IMR-90 (cell line): Measurements from ENCODE around the gene PSME3. TPM values are rescaled to one million over a fixed set of nuclear protein-coding genes. Genes with fewer than 3 reads are reported as not detected.
"Not testable (repeated sequence)": the region's sequence is repeated elsewhere in the genome, so short reads cannot be mapped to it uniquely, and the experiment has no call there.

Source experiments
- ATAC-seq: fragments of 200-7000 bp; cut with Tn5 transposase; 2 replicates; pipeline ENCODE4 v1.9.1; 2020; ENCODE audit warnings: low read depth, mild to moderate bottlenecking, moderate library complexity
- BruUV-seq: library from RNA; stranded (reverse); fragments of 400-500 nt; replicated peaks from 2 replicates; lab custom pipeline; 2021; lab: Mats Ljungman, UMichigan
- CTCF ChIA-PET: fragments of 300-600 bp; formaldehyde crosslinking; extraction: SDS; loops from one replicate; lab custom pipeline; 2021; ENCODE audit warnings: antibody characterized with exemption; lab: Yijun Ruan, JAX
- POLR2A ChIA-PET: fragments of 300-600 bp; sonication (Branson Sonifier 250); formaldehyde crosslinking; loops from one replicate; lab custom pipeline; 2022; ENCODE audit warnings: antibody characterized with exemption; ENCODE audit not compliant: unreplicated experiment; lab: Charles Lee
- DNase-seq: peaks from one replicate; pipeline ENCODE4 v3.0.0; 2013
- H2AFZ ChIP-seq: replicated peaks from 2 replicates; pipeline ENCODE3; 2013; ENCODE audit warnings: low read length, mild to moderate bottlenecking; ENCODE audit not compliant: poor library complexity
- H2AK5ac ChIP-seq: 2 replicates; pipeline ENCODE4 v1.6.1; 2013; ENCODE audit warnings: low read depth, low read length, inconsistent platforms
- H2AK9ac ChIP-seq: replicated peaks from 2 replicates; pipeline ENCODE3; 2013; ENCODE audit warnings: mild to moderate bottlenecking, low read depth, low read length, moderate library complexity; ENCODE audit not compliant: poor library complexity
- H2BK120ac ChIP-seq: 2 replicates; pipeline ENCODE4 v1.6.1; 2013; ENCODE audit warnings: low read depth, low read length, inconsistent platforms
- H2BK15ac ChIP-seq: 3 replicates; pipeline ENCODE4 v1.6.1; 2013; ENCODE audit warnings: low read depth, low read length, inconsistent platforms
- H2BK20ac ChIP-seq: 2 replicates; pipeline ENCODE4 v1.6.1; 2013; ENCODE audit warnings: low read depth, mild to moderate bottlenecking, inconsistent platforms, low read length, moderate library complexity
- H2BK5ac ChIP-seq: 2 replicates; pipeline ENCODE4 v1.6.1; 2013; ENCODE audit warnings: mild to moderate bottlenecking, low read depth, low read length, inconsistent platforms; ENCODE audit not compliant: poor library complexity, severe bottlenecking
- H3K14ac ChIP-seq: replicated peaks from 2 replicates; pipeline ENCODE4 v1.6.1; 2013; ENCODE audit warnings: low read depth, low read length, inconsistent platforms
- H3K18ac ChIP-seq: 2 replicates; pipeline ENCODE4 v1.6.1; 2013; ENCODE audit warnings: low read depth, low read length, control low read depth
- H3K23ac ChIP-seq: 2 replicates; pipeline ENCODE4 v1.6.1; 2013; ENCODE audit warnings: low read depth, low read length, inconsistent platforms
- H3K27ac ChIP-seq: 2 replicates; pipeline ENCODE4 v1.5.1; 2013; ENCODE audit warnings: mild to moderate bottlenecking, control low read depth, low read length; ENCODE audit not compliant: insufficient read depth
- H3K27me3 ChIP-seq: 2 replicates; pipeline ENCODE4 v1.6.1; 2013; ENCODE audit warnings: low read length; ENCODE audit not compliant: control insufficient read depth, insufficient read depth
- H3K36me3 ChIP-seq: 2 replicates; pipeline ENCODE4 v1.6.1; 2013; ENCODE audit warnings: low read length, mixed read lengths; ENCODE audit not compliant: control insufficient read depth, insufficient read depth
- H3K4ac ChIP-seq: 2 replicates; pipeline ENCODE4 v1.6.1; 2013; ENCODE audit warnings: low read depth, low read length, inconsistent platforms
- H3K4me1 ChIP-seq: 2 replicates; pipeline ENCODE4 v1.6.1; 2013; ENCODE audit warnings: low read length, mixed read lengths; ENCODE audit not compliant: control insufficient read depth, insufficient read depth
- H3K4me2 ChIP-seq: 2 replicates; pipeline ENCODE4 v1.6.1; 2013; ENCODE audit warnings: low read depth, mild to moderate bottlenecking, control low read depth, low read length, moderate library complexity
- H3K4me3 ChIP-seq: 2 replicates; pipeline ENCODE4 v1.5.1; 2013; ENCODE audit warnings: low read depth, mild to moderate bottlenecking, control low read depth, low read length, moderate library complexity; ENCODE audit not compliant: insufficient read depth
- H3K56ac ChIP-seq: 2 replicates; pipeline ENCODE4 v1.6.1; 2013; ENCODE audit warnings: low read length, inconsistent platforms; ENCODE audit not compliant: insufficient read depth; ENCODE audit errors: extremely low read depth
- H3K79me1 ChIP-seq, 2 experiments: 2 replicates each; pipeline ENCODE4 v1.6.1; 2013; ENCODE audit warnings: low read length in 2 of 2, inconsistent platforms in 1 of 2, low read depth in 1 of 2
- H3K9ac ChIP-seq: 2 replicates; pipeline ENCODE4 v1.6.1; 2013; ENCODE audit warnings: low read depth, low read length, control low read depth
- H3K9me1 ChIP-seq: 2 replicates; pipeline ENCODE4 v1.6.1; 2013; ENCODE audit warnings: low read length, inconsistent platforms; ENCODE audit not compliant: insufficient read depth
- H3K9me3 ChIP-seq: 2 replicates; pipeline ENCODE4 v1.6.1; 2013; ENCODE audit warnings: low read length; ENCODE audit not compliant: control insufficient read depth, insufficient read depth
- H4K20me1 ChIP-seq: 2 replicates; pipeline ENCODE4 v1.6.1; 2013; ENCODE audit warnings: low read length, inconsistent platforms; ENCODE audit not compliant: insufficient read depth
- H4K5ac ChIP-seq: 2 replicates; pipeline ENCODE4 v1.6.1; 2013; ENCODE audit warnings: mild to moderate bottlenecking, low read depth, low read length, control low read depth
- H4K8ac ChIP-seq, 2 experiments: 2 replicates each; pipeline ENCODE4 v1.6.1; 2013; ENCODE audit warnings: low read depth in 2 of 2, low read length in 2 of 2, control low read depth in 1 of 2, inconsistent platforms in 1 of 2
- H4K91ac ChIP-seq: 2 replicates; pipeline ENCODE4 v1.6.1; 2013; ENCODE audit warnings: low read depth, low read length, inconsistent platforms; ENCODE audit not compliant: insufficient read depth
- BHLHE40 ChIP-seq: fragments of 150-350 bp; IDR thresholded peaks from 2 replicates; pipeline ENCODE4 v1.6.1; 2016; ENCODE audit warnings: mild to moderate bottlenecking, low read depth, low read length
- USF2 ChIP-seq: fragments of 150-350 bp; IDR thresholded peaks from 2 replicates; pipeline ENCODE4 v1.6.1; 2017; ENCODE audit warnings: mild to moderate bottlenecking, antibody characterized with exemption, low read length, low read depth
- WGBS, 2 experiments: methylation state at CpG; one replicate each; pipeline versions ENCODE4 v1.1.5 to v1.1.7; 2013; ENCODE audit warnings: missing lambda C conversion rate in 2 of 2; ENCODE audit not compliant: insufficient read length in 1 of 2; ENCODE audit errors: extremely low coverage in 2 of 2; 5-methylcytosine and 5-hydroxymethylcytosine counted together
- dilution Hi-C: fragments of 300-500 bp; cut with HindIII; formaldehyde crosslinking; loops from one replicate; pipeline ENCODE4 v1.14.3; 2018; ENCODE audit warnings: low sequenced_read_pairs; ENCODE audit not compliant: unreplicated experiment
- in situ Hi-C: fragments of 300-500 bp; cut with MboI; formaldehyde crosslinking; loops from 3 replicates; pipeline ENCODE4 v1.14.3; 2019; ENCODE audit warnings: low sequenced_read_pairs, inconsistent platforms, mixed read lengths
- intact Hi-C: fragments of 100-400 bp; cut with micrococcal nuclease; formaldehyde crosslinking; loops from 2 replicates; pipeline ENCODE4 v1.10.0; 2022
- polyA plus RNA-seq, 3 experiments: library from polyadenylated mRNA; depleted of rRNA; stranded (reverse); fragments of >200 nt; gene quantifications; 2 replicates each; pipeline ENCODE4 v1.2.3, GENCODE V29; 2012; ENCODE audit warnings: low replicate concordance in 1 of 3
- total RNA-seq: library from RNA; depleted of rRNA; stranded (reverse); fragments of >200 nt; gene quantifications from 2 replicates; pipeline ENCODE4 v1.2.3, GENCODE V29; 2012

The PSME3 gene
- total and polyA plus RNA-seq, 2 of the 4 experiments (the other 2 are of a cell fraction), result 72.4 to 100 TPM

- no peak overlapping the region for H2AFZ ChIP-seq
- no peak overlapping the region for H3K4me2 ChIP-seq
- no peak overlapping the region for H3K27ac ChIP-seq
- no peak overlapping the region for H3K18ac ChIP-seq
- dilution Hi-C loops (no loop called here), in situ Hi-C loops (no loop called here), intact Hi-C loops (no loop called here)
- H3K56ac ChIP-seq, result no peak overlapping the region
- no peak overlapping the region for H4K5ac ChIP-seq
- no peak overlapping the region for H2AK5ac ChIP-seq
- H2BK15ac ChIP-seq, result no peak overlapping the region
- no peak overlapping the region for H2BK20ac ChIP-seq
- ATAC-seq (no peak), DNase-seq (no peak)
- no peak overlapping the region for H2AK9ac ChIP-seq
- H4K91ac ChIP-seq, result no peak overlapping the region
- no peak overlapping the region for H3K9ac ChIP-seq
- H3K14ac ChIP-seq, result no peak overlapping the region
- H4K20me1 ChIP-seq, result no peaks in the 10 kb centered on the region
- ChIA-PET POLR2A (no interaction called here), CTCF (no interaction called here)
- H3K9me1 ChIP-seq, result no peaks in the 10 kb centered on the region
- H3K36me3 ChIP-seq, result no peaks in the 10 kb centered on the region
- H2BK5ac ChIP-seq, result no peak overlapping the region
- peaks cover 7% of the 10 kb centered on the region for H3K9me3 ChIP-seq
- no CpG with 5 or more reads among the region's 6 CpGs for WGBS, 2 experiments
- no peak for TF ChIP-seq BHLHE40
- TF ChIP-seq USF2, result no peak
- H3K27me3 ChIP-seq, result peaks cover 24% of the 10 kb centered on the region
- H3K79me1 ChIP-seq, result no peaks in the 10 kb centered on the region
- no peak overlapping the region for H2BK120ac ChIP-seq
- H3K4ac ChIP-seq, result no peak overlapping the region
- H3K23ac ChIP-seq, result no peak overlapping the region
- no peak overlapping the region for H4K8ac ChIP-seq
- BruUV-seq, result no TSS peak
- H3K4me1 ChIP-seq, result peaks cover 2% of the 10 kb centered on the region; the same call in 1 of the 2 replicates
- no peak overlapping the region for H3K4me3 ChIP-seq
Observed at GRCh38 chr17:42873315-42873714, 40.1 kb downstream of the PSME3 start.

GRCh38 chr17:42873932-42874695 is 40.9 kb downstream of the PSME3 start:
- H3K36me3 ChIP-seq, H3K9me1 ChIP-seq, H3K9me3 ChIP-seq, dilution Hi-C loops, H3K4me2 ChIP-seq, H2AK5ac ChIP-seq, BruUV-seq, H3K18ac ChIP-seq, H3K79me1 ChIP-seq, H4K91ac ChIP-seq, H4K20me1 ChIP-seq, H3K4me1 ChIP-seq, H2BK5ac ChIP-seq, H2BK20ac ChIP-seq, intact Hi-C loops, H3K4ac ChIP-seq, H4K5ac ChIP-seq, in situ Hi-C loops, H2AK9ac ChIP-seq, H3K27ac ChIP-seq, H2BK15ac ChIP-seq, H2AFZ ChIP-seq, POLR2A ChIA-PET, H2BK120ac ChIP-seq, H3K56ac ChIP-seq, H3K4me3 ChIP-seq, H3K23ac ChIP-seq, CTCF ChIA-PET, H3K14ac ChIP-seq, H4K8ac ChIP-seq, H3K9ac ChIP-seq: not testable (repeated sequence)
- WGBS, 2 experiments, result no CpG with 5 or more reads among the region's 12 CpGs
- peak; percentile 89 for ATAC-seq
- peaks cover 26% of the 10 kb centered on the region for H3K27me3 ChIP-seq
- DNase-seq, result peak; percentile 22
